GM12874 (cell line): ENCODE data around the gene RASSF10.

Experiments
- TF ChIP-seq, protein P1 (sequence below): IDR thresholded peaks from 2 replicates; pipeline ENCODE4 v1.5.1; 2011; ENCODE audit warnings: low read depth, mild to moderate bottlenecking, control low read depth, low read length, moderate library complexity; ENCODE audit not compliant: insufficient read depth

RASSF10 gene

DNA sequence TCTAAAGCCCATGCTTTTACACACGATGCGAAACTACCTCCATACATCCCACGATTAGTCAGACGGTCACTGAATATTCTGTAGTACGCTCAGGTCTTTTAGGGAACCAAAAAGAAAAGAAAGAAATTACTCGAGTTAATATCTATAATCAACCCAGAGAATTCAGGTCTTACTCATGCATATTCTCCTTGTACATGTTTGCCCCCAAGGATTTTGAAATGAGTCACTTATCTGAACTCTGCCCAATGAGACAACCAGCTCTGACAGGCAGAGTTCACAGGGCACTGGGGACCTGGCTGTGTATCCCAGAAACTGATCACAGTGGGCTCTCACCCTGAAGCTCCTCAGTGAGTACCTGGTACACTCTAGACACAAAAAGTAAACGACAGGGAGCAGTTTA is 29.2 kb downstream of the RASSF10 start:
- TF ChIP-seq, protein P1, sequence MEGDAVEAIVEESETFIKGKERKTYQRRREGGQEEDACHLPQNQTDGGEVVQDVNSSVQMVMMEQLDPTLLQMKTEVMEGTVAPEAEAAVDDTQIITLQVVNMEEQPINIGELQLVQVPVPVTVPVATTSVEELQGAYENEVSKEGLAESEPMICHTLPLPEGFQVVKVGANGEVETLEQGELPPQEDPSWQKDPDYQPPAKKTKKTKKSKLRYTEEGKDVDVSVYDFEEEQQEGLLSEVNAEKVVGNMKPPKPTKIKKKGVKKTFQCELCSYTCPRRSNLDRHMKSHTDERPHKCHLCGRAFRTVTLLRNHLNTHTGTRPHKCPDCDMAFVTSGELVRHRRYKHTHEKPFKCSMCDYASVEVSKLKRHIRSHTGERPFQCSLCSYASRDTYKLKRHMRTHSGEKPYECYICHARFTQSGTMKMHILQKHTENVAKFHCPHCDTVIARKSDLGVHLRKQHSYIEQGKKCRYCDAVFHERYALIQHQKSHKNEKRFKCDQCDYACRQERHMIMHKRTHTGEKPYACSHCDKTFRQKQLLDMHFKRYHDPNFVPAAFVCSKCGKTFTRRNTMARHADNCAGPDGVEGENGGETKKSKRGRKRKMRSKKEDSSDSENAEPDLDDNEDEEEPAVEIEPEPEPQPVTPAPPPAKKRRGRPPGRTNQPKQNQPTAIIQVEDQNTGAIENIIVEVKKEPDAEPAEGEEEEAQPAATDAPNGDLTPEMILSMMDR, result no peak

DNA sequence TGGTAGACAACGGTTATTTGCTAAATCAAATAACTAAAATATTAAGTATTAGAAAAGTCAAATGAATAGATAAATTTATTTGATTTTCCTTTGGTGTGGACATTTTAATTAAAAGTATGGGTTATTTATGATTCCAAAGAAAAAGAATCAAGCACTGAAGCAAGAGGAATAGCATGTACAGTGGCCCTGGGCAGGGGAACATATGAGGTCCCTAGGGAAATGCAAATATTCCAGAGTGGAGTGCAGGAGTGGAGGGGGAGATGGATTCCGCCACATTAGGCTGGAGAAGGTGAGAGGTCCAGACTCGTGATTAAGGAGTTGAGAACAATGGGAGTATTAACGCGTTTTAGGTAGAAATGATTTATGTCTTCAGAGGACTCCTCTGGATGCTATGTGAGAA is 30.0 kb downstream of the RASSF10 start:
- TF ChIP-seq, protein P1, result no peak

DNA sequence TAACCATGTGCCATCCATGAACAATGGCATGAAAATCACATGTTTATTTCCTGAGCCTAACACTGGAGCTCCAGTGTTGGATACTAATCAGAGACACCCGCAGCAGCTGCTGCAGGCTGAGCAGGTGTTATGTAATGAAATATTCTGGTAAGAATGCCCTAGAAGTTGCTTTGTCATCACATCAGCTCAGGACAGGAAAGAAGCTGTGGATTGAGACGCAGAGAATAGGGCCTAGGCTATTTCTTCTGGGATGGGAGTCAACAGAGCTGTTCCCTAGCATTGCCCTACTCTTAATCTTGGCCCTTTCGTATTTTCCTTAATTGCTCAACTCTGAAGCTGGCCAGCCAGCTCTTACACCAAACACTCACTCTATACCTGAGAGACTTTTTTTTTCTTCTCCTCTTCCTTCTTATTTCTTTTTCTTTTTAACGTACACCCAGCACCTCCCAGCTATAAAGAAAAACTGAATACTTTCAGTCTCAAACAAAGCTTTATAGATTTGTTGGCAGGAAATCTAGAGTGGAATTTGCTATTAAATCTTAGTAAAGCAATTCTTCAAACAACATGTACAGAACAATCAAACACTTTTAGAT is 31.9 kb downstream of the RASSF10 start:
- TF ChIP-seq, protein P1, result no peak

DNA sequence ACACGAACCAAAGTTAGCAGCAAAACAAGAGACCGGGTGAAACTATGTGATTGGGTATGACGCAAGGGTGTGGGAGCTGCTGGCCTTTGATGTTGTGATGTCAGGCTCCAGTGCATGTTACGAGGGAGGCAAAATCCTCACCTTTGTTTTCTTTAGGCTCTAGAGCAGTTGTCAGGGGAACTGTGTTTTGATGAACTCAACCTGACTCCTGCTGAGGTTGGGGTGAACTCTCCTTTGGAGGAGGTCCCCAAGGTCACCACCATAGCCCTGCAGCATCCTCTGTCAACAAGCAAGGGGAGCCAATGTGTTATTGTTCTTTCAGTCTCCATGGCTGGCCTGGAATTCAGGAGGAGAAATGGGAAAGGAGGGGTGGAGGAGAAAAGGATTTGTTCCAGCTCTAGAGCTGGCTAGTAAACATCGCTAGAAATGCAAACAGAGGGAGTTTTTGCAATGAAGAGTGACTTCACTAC is 33.8 kb downstream of the RASSF10 start:
- TF ChIP-seq, protein P1, result no peak

DNA sequence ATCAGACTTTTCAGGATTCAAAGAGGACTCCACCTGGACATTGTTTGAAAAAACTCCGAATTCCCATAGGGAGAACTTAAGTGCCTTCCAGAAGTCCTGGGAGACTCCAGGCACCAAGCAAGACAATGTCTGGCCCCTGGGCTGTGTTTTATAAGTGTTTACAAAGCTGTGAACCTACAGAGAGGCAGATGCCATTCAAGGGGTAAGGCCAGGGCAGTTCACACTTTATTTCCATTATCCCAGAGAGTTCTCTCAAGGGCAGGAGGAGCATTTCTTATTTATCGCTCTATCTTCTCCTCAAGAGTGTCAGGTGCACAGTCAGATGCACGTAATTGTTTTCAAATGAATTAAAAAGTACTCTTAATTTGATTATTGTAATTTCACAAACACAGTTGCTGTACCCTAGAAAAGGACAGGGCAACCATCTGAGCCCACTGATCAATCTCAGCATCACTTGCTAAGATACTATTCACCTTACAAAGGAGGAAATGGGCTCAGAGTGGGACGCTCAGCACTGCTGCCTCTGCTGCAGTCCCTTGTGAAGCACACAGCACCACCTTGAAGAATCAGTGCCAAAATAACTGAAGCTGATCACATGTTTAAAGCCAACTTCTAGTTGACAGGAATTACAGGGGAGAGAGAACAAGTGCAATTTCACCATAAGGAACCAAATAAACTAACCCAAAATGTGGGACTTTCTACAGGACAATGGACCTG is 35.0 kb downstream of the RASSF10 start:
- TF ChIP-seq, protein P1, result no peak

DNA sequence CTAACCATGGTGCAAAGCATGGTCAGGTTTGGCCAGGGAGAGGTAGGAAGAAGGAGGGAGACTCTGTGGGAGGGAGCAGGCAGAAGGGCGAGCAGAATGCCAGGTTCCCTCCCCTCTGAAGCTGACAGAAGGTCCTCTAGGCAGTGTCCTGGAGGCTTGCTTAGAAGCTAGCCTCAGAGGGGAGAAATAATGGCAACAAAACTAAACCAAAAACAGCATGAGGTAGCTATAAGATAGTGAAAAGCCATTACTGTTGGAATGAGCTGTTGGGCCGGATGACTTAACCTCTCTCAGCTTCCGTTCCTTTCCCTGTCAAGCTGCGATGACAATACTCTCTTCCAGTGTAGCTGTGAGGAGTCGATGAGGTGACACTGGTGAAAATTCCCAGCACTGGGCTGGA is 36.6 kb downstream of the RASSF10 start:
- TF ChIP-seq, protein P1, result no peak

DNA sequence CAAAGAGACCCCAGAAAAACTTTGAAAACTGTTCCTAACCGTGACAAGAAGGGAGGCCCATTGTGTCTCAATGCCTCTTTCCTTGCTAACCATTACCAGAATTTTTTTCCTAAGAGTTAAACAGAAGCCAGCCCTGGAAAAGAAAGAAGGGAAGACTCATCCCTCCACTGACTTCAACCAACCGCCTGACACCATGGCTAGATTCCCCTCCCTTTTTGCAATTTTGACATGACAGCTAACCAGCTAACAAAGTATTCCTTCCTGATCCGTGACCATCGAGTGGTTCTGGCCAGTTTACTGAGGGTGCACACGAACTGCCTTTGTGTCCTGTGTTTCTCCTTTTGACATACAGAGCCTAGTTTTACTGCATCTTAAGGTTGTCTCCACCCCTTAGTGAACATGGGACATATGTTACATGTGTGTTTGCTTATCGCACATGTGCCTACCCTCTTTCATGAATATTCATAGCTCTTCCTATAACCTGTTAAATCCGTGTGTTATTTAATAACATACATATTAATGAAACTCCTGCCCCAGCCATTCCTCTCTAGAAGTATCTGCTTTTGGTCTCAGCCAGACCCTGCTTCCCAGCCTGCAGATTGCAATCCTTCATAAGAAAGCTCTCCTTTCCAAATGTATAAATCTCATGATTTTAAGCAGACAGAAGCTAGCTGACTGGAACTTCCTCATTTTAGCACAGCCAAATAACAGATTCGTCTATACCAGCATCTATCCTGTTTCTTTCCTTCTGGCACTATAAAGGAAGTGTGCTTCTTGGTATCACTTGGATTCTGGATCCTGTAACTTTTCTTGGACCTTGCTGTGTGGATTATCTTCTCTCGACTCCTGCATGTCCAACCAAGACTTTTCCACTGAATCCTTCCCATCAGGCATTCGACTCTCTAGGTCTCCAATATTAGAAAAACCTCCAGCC is 37.8 kb downstream of the RASSF10 start:
- TF ChIP-seq, protein P1, result no peak
